Hypothalamus (tissue), 51 donors: ENCODE data around the gene INTS15.

Experiments
- DNase-seq, 51 donors: peaks; one replicate each; lab custom pipeline; 2025; lab: John Stamatoyannopoulos, UW

The INTS15 gene

DNA sequence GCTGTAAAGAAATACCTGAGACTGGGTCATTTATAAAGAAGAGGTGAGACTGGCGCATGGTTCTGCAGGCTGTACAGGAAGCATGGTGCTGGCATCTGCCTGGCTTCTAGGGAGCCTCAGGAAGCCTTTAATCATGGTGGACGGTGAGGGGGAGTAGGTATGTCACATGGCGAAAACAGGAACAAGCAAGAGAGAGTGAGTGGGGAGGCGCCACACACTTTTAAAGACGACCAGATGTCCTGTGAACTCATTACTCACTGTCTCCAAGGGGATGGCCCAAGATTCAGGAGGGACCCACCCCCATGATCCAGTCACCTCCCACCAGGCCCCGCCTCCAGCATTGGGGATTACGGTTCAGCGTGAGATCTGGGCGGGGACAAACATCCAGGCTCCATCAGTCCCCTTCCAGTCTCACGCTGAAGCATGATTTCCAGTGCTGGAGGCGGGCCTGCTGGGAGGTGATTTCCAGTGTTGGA lies 50.5 kb downstream of the INTS15 start:
- peak in 1 of 51 donors; percentile 12 for DNase-seq

DNA sequence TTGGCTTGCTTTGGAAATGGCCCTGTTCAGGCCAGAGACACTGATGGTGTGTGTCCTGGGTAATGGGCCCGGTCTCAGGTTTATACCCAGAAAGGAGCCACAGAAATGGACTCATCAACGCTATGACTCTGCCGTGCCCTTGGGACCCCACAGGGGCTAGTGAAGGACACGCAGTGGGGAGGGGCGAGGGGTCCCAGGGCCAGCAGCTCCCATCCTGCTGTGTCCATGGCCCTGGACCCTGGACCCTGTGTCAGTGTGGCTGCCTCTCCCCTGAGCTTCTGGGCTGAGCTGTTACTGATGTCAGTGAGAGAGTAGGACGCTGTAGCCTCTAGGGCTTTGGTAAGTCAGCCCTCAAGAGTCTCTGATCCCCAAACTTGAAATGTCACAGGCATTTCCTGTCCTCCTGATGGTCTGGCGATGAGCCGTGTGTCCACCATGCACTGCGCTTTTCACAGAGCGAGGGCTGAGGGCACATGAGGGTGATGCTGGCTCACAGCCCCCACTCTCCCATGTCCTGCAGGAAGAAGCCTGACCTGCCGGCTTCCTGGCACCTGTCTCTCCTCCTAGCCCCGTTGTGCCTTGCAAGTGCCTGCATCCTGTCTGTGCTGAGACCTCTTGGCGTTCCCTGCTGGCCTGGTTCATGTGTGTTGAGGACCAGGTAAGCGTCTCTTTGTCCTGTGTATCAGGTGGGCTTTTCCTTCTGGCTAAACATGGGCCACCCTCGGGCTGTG lies 51.6 kb downstream of the INTS15 start:
- DNase-seq: no peak

DNA sequence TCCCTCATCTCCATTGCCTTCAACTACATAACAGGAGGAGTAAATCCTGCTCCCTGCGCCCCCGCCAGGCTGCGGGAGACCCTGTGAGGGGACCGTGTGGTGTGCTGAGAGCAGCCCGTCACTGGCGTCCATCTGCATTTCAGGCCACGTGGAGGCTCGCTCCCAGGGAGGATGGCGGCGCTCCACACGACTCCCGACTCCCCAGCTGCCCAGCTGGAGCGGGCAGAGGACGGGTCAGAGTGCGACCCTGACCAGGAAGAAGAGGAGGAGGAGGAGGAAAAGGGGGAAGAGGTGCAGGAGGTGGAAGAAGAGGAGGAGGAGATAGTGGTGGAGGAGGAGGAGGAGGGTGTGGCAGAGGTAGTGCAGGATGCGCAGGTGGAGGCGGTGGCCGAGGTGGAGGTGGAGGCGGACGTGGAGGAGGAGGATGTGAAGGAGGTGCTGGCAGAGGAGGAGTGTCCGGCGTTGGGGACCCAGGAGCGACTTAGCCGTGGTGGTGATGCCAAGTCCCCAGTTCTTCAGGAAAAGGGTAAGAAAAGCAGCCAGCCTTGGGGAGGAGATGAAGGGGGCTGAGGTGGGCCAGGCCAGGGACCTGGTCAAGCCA lies 52.5 kb downstream of the INTS15 start:
- DNase-seq: no peak

DNA sequence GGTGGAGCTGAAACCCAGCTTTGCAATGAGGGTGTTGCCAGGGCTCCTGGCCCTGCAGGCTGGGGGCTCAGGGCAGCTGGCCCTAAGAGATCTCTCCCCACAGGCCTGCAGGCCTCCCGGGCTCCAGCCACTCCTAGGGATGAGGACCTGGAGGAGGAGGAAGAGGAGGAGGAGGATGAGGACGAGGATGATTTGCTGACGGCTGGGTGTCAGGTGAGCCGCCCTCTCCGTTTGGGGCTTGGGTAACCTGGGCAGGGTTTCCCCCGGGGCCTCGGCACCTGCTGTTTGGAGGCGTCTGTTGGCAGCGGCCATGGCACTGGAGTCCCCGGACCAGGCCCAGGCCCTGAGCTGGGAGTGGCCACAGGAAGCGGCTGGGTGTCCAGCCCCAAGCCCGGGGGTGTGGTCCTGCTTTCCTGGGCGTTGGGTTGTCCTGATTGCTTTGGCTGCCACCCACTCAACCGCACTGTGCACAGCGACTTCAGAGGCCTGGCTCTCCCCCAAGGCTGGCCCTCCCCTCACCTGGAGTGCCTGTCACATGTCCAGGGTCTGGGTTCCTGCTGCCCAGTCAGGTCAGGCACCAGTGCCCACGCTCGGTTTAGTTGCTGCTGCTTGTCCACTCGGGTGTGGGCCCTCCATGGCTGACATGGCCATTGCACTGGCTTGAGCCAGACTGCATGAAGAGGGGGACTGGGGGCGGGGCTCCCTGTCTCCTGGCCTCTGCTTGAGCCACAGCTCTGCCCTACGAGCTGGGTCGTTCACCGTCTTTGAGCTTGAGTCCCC lies 53.2 kb downstream of the INTS15 start:
- DNase-seq: no peak

DNA sequence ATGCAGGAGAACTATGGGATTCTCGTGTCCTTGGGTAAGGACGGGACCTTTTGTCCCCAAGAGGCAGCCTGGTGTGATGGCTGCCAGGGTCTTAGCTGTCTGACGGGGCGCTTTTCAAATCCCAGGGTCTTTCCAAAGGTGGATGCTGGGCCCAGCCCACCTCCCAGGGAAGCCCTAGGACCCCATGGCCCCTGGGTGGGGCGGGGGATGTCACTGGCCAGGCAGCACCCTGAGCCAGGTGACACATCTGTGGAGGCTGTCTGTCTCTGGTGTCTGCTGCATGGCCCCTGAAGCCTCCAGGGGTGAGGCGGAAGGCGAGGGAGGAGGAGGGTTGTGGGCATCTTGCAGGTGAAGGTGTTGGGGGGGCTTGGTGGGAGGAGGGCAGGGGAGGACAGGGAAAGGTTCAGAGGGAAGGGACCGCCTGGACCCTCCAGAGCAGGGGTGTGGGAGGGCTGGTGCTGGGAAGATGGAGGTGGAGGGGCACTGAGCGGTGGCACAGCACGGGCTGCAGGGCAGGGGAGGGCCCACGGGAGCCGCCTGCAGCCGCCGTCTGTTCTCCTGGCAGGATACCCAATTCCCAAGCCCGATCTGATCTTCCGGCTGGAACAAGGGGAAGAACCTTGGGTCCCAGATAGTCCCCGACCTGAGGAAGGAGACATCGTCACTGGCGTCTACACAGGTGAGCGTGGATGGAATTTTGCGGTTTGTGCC lies 54.2 kb downstream of the INTS15 start:
- no peak for DNase-seq

DNA sequence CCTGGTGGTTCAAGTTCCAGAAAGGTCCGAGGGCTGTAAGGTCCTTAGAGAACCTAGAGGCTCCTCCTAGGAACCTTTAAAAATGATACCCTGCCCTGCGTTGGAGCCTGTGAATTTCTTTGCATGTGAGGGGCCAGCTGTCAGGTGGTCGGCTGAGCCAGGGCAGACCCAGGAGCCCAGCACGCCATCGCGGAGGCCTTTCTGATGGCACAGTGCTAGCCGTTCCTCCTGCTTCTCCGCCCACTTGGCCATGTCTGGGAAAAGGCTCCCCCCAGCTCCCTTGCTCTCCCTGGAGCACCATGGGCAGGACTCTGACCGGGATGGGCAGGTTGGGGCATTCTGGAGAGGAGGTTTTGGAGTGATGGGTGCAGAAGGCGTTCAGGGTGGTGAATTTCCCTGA lies 54.9 kb downstream of the INTS15 start:
- no peak for DNase-seq

DNA sequence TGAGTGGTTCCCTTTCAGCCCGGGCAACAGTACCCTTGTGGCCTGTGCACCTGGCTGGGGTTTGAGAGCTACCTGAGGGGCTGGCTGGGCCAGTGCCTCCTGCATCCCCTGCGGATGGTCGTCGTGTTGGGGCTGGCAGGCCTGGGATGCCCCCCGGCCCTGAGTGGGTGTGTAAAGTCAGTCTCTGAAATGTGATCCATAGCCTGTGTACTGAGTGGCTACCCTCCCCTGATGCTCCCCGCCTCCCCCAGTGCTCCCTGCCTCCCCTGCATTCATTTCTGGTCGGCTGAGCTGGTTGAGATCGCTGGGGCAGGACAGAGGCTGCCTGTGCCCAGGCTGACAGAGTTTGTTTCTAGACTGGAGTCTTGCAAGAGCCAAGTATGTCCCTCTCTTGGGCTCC lies 56.6 kb downstream of the INTS15 start:
- no peak for DNase-seq

DNA sequence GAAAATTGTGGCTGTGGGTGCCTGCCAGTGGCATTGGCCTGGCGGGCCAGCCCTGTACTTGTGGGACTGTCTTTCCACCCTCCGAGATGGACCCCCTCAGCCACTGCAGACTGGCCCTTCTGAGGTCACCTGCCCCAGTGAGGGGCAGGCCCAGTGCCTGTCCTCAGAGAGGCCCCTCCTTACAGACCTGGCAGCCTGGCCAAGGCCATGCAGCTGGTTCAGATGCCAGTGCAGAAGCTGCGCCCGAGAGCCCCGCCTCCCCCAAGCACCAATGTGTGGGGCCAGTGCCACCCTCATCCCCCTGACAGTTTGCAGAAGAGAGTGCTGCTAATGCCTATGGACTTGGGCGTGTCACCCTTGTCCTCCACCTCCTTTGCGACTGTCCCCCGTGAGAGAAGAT lies 57.3 kb downstream of the INTS15 start:
- DNase-seq: no peak

DNA sequence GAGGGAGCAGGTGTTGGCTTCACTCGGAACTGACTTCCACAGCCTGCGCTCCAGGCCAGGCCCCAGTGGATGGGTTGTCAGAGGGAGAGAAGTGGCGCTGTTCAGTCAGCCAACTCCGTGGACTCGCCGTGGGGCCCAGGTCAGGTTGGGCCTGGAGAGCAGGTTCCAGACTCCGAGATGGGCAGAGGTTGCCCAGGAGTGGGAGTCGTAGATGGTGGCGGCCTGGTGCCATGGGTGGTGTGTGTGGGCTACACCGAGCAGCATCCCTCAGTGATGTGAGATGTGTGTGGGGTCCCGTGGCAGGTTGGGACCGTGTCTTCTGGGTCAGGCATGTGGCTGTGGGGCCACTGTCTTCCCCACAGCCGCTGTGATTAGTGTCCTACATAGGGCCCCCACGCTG lies 57.7 kb downstream of the INTS15 start:
- DNase-seq: no peak

DNA sequence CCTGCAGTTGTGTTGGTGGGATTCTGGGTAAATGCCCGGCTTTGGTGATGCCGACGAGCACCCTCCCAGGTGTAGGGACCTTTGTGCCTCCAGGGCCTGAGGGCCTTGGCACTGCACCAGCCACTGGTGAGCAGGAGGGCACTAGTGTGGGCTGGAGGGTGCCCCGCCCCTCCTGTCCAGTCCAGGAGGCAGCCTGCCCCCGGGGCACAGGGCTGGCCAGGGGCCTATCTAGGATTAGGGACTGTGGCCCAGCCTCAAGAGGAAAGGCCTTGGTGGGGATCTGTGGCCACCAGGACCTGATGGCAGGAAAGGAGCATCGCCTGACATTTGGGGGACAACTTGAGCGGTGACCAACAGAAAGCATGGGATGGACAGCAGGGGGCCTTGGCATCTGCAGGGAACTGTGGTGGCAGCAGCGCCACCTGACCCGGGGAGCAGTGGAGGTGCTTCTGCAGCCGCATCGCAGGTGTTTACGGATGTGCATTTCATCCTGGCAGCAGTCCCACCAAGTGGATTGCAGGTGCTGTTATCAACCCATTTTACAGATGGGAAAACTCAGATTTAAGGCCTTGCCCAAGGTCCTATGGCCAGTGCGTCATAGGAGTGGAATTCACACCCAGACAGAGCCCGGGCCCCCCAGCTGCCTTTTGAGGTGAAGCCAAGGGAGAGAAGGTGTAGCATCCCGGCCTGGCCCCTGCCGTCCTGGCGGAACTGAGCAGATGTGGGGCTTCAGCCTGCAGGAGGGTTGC lies 58.4 kb downstream of the INTS15 start:
- DNase-seq: no peak

DNA sequence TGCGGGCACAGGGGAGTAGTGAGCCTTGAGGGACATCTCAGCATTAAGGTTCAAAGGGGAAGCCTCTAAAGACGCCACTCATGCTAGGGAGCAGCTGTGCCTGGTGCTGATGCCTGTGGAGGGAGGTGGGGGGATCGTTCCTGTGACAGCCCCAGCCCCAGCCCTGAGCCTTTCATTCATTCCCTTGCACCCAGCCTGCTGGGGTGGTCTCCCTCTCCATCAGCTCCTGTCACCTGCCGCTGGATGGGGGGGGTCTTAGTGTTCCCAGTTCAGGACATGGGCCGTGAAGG lies 58.9 kb downstream of the INTS15 start:
- no peak for DNase-seq

DNA sequence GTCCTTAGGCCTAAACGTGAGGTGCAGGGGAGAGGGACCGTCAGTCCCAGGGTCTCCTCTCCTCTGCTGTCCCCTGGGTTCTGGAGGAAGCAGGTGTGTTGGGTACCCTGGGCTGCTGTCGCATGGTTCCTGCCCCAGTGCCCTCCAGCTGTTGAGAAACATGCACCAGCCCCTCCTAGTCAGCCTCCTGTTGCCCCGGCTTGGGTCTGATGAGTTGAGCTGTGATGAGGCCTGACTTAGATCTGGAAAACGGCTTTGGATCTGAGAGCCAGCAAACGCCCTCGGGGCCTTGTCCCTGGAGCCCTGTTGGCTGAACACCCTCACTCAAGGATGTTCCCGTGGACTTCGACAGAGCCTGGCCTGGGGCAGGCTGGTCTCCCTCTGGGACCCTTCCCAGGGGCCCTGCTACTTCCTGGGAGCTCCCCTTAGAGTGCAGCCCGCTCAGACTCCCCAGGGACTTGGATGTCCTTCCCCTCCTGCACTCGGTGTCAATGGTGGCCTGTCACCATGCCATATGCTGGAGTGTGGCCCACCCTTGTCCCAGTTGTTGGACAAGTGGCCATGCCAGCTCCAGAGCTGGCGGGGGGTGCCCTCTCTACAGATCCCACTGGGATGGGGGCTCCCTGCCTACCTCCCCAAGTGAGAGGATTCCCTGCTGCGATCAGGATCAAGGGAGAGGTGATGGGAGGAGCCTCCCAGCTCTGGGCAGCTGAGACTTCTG lies 59.6 kb downstream of the INTS15 start:
- no peak for DNase-seq

DNA sequence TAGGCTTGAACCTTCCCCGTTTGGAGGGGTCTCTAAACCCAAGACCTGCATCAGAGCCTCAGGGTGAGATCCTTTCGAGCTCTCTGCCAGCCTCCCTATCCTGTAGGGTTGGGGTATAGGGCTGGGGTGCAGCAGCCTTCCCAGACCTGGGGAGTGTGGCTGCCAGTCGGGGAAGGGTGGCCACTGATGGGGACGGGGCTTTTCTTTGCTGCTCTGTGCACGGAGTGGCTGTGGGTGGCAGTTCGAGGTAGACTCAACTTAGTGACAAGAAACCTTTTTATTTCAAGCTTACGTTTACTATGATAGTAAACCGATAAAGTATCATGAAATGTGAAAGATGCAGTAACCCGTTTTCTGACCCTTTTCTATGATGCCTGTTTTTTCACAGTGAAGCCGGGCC lies 60.3 kb downstream of the INTS15 start:
- no peak for DNase-seq

DNA sequence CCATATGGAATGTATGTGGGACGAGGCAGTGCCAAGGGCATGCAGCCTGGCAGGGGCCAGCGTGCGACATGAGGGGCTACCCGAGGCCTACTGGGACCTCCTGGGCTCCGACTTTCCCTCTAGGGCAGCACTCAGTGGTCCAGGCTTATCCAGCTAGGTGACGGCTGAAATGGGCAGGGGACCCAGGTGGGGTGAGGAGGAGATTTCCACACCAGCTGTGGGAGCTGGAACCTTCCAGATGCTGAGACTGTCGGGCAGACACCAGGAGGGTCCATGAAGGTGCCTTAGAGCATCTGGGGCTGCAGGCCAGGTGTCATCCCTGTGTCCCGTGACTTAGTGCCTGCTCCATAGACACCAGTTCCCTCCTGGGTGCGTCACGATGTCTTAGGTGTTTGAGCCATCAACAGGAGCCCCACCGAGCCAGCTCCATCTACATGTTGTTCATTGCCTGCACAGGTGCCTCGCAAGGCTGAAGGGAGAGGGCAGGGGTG lies 60.7 kb downstream of the INTS15 start:
- no peak for DNase-seq

DNA sequence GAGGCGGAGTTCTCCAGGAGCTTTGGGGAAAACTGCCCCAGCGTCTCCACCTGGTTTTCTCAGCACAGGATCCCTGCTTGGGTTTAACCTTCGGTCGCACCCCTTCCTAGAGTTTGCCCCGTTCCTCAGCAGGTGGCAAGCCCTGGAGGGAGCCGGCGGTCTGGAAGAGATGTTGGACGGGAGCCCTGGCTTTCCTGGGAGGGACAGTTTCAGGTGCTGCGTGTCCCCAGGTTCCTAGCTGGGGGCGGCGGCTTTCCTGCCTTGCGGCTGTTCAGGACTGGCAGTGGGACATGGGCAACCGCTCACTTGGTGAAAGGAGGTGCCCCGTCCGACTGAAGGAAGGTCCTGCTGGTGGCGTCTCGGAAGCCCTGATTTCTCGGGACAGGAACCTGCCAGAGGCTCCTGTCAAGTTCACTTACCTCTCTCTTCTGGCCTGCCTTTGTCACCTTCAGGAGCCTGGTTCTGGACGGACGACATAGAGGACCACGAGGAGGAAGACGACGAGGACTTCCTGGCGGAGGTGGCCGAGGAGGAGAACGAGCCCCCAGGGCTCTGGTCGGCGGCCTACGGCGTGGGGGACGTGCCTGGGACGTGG lies 62.1 kb downstream of the INTS15 start:
- DNase-seq: no peak

DNA sequence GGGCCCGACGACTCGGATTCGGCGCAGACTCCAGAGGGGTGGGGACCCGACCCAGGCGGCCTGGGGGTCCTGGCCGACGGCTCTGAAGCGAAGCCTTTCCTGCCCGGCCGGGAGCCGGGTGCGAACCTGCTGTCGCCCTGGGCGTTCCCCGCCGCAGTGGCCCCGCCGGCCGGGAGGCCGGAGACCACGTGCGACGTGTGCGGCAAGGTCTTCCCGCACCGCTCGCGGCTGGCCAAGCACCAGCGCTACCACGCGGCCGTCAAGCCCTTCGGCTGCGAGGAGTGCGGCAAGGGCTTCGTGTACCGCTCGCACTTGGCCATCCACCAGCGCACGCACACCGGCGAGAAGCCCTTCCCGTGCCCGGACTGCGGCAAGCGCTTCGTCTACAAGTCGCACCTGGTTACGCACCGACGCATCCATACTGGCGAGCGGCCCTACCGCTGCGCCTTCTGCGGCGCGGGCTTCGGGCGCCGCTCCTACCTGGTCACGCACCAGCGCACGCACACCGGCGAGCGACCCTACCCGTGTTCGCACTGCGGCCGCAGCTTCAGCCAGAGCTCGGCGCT lies 62.7 kb downstream of the INTS15 start:
- DNase-seq: no peak

DNA sequence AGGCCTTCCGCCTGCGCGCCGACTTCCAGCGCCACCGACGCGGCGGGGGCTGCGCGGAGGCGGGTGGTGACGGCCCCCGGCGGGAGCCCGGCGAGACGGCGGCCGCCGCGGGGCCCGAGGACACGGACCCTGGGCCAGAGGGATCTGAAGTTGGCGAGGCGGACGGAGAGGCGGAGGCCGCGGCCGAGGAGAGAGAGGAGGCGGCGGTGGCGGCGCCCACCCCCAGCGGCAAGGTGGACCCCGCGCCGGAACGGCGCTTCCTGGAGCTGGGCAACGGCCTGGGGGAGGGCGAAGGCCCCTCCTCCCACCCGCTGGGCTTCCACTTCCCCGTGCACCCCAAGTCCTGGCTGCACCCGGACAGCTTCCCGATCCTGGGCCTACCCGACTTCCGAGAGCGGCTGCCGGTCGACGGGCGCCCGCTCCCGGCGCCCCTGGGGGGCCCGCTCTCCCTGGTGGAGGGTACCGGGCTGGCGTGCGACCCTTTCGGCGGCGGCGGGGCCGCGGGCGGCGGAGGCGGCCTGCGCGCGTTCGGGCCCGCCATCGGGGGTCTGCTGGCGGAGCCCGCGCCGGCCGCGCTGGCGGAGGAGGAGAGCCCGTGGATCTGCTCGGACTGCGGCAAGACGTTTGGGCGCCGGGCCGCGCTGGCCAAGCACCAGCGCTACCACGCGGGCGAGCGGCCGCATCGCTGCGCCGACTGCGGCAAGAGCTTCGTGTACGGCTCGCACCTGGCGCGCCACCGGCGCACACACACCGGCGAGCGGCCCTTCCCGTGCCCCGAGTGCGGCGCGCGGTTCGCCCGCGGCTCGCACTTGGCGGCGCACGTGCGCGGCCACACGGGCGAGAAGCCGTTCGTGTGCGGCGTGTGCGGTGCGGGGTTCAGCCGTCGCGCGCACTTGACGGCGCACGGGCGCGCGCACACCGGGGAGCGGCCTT lies 63.5 kb downstream of the INTS15 start:
- no peak for DNase-seq
